ENCODE results near the gene HSPB1.

- TF ChIP-seq CTCF (conservative IDR thresholded peaks at IDR 0.05; ENCODE audit: low read length) (no peak), EZH2phosphoT487 (IDR thresholded peaks at IDR 0.05; ENCODE audit: borderline replicate concordance) (no peak)
Observed at GRCh38 chr7:76346778-76347177, 44.3 kb downstream of the HSPB1 start.

Measured in Loucy (cell line).